Activated CD4-positive, CD25-positive, alpha-beta regulatory T cell treated with anti-CD3 and anti-CD28 coated beads, Interleukin-2, amount 50 U/mL, for 72 hours (primary cell): ENCODE results near the gene NAV2.

Source experiments
- DNase-seq: peaks from one replicate; pipeline ENCODE4 v3.0.0; 2021

Gene NAV2

GRCh38 chr11:19785265-19785664, 72.6 kb downstream of the NAV2 start:
- DNase-seq = no peak

- DNase-seq = no peak
Measured at GRCh38 chr11:19786644-19787043, 74.0 kb downstream of the NAV2 start.

- no peak for DNase-seq
Measured at GRCh38 chr11:19788435-19788834, 75.8 kb downstream of the NAV2 start.

GRCh38 chr11:19789245-19789644, 76.6 kb downstream of the NAV2 start:
- DNase-seq = no peak

- no peak for DNase-seq
Measured at GRCh38 chr11:19789835-19790710, 77.4 kb downstream of the NAV2 start.

GRCh38 chr11:19790831-19791552, 78.4 kb downstream of the NAV2 start:
- DNase-seq = no peak

GRCh38 chr11:19792510-19792909, 79.9 kb downstream of the NAV2 start:
- DNase-seq = no peak

GRCh38 chr11:19793326-19793725, 80.7 kb downstream of the NAV2 start:
- DNase-seq = no peak

GRCh38 chr11:19794161-19794560, 81.5 kb downstream of the NAV2 start:
- no peak for DNase-seq

GRCh38 chr11:19795082-19795481, 82.4 kb downstream of the NAV2 start:
- DNase-seq = no peak

GRCh38 chr11:19800162-19800561, 87.5 kb downstream of the NAV2 start:
- DNase-seq = no peak

GRCh38 chr11:19800714-19801519, 88.3 kb downstream of the NAV2 start:
- DNase-seq = no peak

GRCh38 chr11:19802773-19803293, 90.2 kb downstream of the NAV2 start:
- DNase-seq = no peak

GRCh38 chr11:19803506-19803998, 90.9 kb downstream of the NAV2 start:
- no peak for DNase-seq

- DNase-seq = no peak
Measured at GRCh38 chr11:19805376-19805775, 92.7 kb downstream of the NAV2 start.

GRCh38 chr11:19805827-19806226, 93.2 kb downstream of the NAV2 start:
- DNase-seq = no peak

GRCh38 chr11:19806251-19806650, 93.6 kb downstream of the NAV2 start:
- DNase-seq = no peak

GRCh38 chr11:19808076-19808911, 95.7 kb downstream of the NAV2 start:
- no peak for DNase-seq

- no peak for DNase-seq
Measured at GRCh38 chr11:19810852-19811251, 98.2 kb downstream of the NAV2 start.

GRCh38 chr11:19811380-19811779, 98.7 kb downstream of the NAV2 start:
- DNase-seq = no peak

- no peak for DNase-seq
Measured at GRCh38 chr11:19812096-19812495, 99.5 kb downstream of the NAV2 start.

GRCh38 chr11:19812710-19813109, 100.1 kb downstream of the NAV2 start:
- no peak for DNase-seq
